ENCODE measurements around the gene MERTK. TPM values are rescaled to one million over a fixed set of nuclear protein-coding genes. Genes with fewer than 3 reads are reported as not detected.
A peak's percentile ranks its signal among the peaks of the same experiment; 100 is the strongest.

Gene MERTK
- polyA plus RNA-seq, 1 experiment: 0.84 TPM

DNA sequence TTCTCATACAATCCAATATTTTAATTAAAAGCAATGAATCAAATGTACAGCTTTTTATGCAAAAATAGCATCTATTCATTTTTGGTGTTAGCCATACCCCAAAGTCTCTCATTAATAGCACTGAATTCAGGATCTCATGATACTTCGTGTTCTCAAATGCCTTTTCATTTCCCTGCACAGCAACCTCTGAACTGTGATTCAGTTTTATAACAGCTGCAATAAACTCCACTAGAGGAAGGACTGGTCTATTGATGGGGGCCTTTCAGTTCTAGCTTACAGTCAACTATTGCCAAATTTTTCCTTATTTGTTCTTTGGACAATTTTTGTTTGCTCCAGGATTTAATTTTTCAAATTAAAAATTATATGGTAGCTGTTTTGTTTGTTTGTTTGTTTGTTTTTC, 151.9 kb downstream of the MERTK start:
- CTCF ChIA-PET: interaction anchor here (0.7 to 6.1 kb wide), 10 partner anchors 13 to 403 kb away, joined by 3 to 103 read pairs (median 4); partner anchors contain the start of gene MERTK
- no peak overlapping the region for H3K27ac ChIP-seq (ENCODE audit: low read depth, low read length)

DNA sequence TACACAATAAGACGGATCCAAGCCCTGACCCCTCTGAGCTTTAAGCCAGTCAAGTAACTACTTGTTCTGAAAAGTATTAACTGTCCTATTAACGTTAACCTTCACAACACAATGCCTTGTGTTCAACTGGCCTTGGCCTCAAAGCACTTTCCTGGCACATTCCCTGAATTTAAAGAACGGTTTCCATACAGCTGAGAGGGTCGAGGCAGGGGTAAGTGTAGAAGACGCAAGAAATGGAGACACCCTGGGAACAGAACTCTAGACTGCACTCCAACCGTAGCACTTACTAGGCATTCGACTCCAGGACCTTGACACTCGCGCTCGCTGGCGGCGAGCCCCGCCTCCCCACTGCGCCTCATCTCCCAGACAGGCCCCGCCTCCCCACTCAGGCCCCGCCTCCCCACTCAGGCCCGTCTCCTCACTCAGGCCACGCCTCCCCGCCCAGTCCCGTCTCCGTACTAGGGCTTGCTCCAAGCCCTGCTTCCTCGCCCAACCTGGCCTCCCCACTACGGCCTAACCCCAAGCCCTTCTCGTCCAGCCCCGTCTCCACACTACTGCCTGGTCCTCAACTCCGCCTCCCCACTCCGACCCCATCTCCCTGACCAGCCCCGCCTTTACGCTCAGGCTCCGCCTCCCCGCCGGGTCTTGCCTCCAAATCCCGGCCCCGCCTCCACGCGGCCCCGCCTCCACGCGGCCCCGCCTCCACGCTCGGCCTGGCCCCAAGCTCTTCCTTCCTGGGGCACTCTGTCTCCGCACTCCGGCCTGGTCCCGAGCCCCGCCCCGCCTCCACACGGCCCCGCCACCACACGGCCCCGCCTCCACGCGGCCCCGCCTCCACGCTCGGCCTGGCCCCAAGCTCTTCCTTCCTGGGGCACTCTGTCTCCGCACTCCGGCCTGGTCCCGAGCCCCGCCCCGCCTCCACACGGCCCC, 155.8 kb downstream of the MERTK start:
- TF ChIP-seq, protein P1, sequence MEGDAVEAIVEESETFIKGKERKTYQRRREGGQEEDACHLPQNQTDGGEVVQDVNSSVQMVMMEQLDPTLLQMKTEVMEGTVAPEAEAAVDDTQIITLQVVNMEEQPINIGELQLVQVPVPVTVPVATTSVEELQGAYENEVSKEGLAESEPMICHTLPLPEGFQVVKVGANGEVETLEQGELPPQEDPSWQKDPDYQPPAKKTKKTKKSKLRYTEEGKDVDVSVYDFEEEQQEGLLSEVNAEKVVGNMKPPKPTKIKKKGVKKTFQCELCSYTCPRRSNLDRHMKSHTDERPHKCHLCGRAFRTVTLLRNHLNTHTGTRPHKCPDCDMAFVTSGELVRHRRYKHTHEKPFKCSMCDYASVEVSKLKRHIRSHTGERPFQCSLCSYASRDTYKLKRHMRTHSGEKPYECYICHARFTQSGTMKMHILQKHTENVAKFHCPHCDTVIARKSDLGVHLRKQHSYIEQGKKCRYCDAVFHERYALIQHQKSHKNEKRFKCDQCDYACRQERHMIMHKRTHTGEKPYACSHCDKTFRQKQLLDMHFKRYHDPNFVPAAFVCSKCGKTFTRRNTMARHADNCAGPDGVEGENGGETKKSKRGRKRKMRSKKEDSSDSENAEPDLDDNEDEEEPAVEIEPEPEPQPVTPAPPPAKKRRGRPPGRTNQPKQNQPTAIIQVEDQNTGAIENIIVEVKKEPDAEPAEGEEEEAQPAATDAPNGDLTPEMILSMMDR (IDR thresholded peaks at IDR 0.05; ENCODE audit: low read depth, low read length): no peak
- POLR2A ChIA-PET: interaction anchor here (0.6 to 1.5 kb wide), 7 partner anchors 9 to 170 kb away, joined by 3 to 7 read pairs (median 3); partner anchors contain the start of gene ANAPC1
- DNase-seq (ENCODE audit: low read depth, low spot score): peak; percentile 87
- CTCF ChIA-PET: interaction anchor here (0.6 to 1.6 kb wide), 3 partner anchors 157 to 171 kb away, joined by 3 to 4 read pairs (median 3); no protein-coding TSS in a partner anchor
- Histone ChIP-seq H3K9me3 (ENCODE audit: control insufficient read depth, insufficient read depth, low read length) (peaks cover 3% of the 10 kb centered on the region; the same call in 1 of the 2 replicates), H3K27ac (ENCODE audit: low read depth, low read length) (peak overlapping the region; percentile 57), H3K4me3 (ENCODE audit: low read depth, low read length) (peak overlapping the region; percentile 84), H3K27me3 (ENCODE audit: control insufficient read depth, insufficient read depth, low read length) (no peaks in the 10 kb centered on the region)

More for the DNA sequence above, 151.9 kb downstream of the MERTK start:
- POLR2A ChIA-PET: no interaction called here
- DNase-seq (ENCODE audit: low read depth, low spot score): no peak
- Histone ChIP-seq H3K27me3 (ENCODE audit: control insufficient read depth, insufficient read depth, low read length) (peaks cover under 1% of the 10 kb centered on the region), H3K9me3 (ENCODE audit: control insufficient read depth, insufficient read depth, low read length) (no peaks in the 10 kb centered on the region), H3K4me3 (ENCODE audit: low read depth, low read length) (no peak overlapping the region)
- TF ChIP-seq, protein P1 (IDR thresholded peaks at IDR 0.05; ENCODE audit: low read depth, low read length): no peak

DNA sequence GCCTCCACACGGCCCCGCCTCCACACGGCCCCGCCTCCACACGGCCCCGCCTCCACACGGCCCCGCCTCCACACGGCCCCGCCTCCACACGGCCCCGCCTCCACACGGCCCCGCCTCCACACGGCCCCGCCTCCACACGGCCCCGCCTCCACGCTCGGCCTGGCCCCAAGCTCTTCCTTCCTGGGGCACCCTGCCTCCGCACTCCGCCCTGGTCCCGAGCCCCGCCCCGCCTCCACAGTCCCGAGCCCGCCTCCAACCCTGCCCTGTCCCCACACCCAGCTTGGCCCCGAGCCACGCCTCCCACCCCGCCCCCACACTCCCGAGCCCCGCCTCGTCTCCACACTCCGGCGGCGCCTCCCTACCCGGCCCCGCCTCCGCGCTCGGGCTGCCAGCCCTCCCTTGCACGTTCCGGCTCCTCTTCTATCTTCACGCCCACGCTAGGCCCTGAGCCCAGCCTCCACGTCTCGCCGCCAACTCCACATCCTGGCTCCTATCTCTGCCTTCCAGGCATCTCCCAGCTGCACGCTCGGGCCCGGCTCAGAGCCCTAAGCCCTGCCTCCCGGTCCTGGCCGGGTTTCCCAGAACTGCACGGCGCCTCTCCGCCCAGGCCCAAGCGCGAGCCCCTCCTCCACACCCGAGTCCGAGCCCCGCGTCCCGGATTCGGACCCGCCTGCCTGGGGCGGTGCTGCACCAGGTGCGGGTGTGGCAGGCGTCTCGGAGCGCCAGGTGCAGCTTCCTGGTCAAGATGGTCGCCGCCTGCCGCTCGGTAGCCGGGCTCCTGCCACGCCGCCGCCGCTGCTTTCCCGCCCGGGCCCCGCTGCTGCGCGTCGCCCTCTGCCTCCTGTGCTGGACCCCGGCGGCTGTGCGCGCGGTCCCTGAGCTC, 156.7 kb downstream of the MERTK start, which contains the start of gene TMEM87B:
Gene TMEM87B, plus strand, starts transcription at position 423 of the 883 bp plus-strand sequence. Its CDS starts 323 bp downstream, at position 746.
- H3K9me3 ChIP-seq (ENCODE audit: control insufficient read depth, insufficient read depth, low read length): peaks cover 3% of the 10 kb centered on the region; the same call in 1 of the 2 replicates
- peak; percentile 95 for DNase-seq (ENCODE audit: low read depth, low spot score)
- H3K27ac ChIP-seq (ENCODE audit: low read depth, low read length): peak within 1 kb of the TSS; percentile 87
- TF ChIP-seq, protein P1 (IDR thresholded peaks at IDR 0.05; ENCODE audit: low read depth, low read length): no peak
- peak within 1 kb of the TSS; percentile 87 for H3K4me3 ChIP-seq (ENCODE audit: low read depth, low read length)
- H3K27me3 ChIP-seq (ENCODE audit: control insufficient read depth, insufficient read depth, low read length): no peaks in the 10 kb centered on the region
- CTCF ChIA-PET: interaction anchor here (0.6 kb wide), 1 partner anchor 172 kb away, joined by 3 read pairs; no protein-coding TSS in a partner anchor
- POLR2A ChIA-PET: interaction anchor here (0.6 to 1.5 kb wide), 8 partner anchors 10 to 171 kb away, joined by 3 to 8 read pairs (median 3); partner anchors contain the start of gene ANAPC1

DNA sequence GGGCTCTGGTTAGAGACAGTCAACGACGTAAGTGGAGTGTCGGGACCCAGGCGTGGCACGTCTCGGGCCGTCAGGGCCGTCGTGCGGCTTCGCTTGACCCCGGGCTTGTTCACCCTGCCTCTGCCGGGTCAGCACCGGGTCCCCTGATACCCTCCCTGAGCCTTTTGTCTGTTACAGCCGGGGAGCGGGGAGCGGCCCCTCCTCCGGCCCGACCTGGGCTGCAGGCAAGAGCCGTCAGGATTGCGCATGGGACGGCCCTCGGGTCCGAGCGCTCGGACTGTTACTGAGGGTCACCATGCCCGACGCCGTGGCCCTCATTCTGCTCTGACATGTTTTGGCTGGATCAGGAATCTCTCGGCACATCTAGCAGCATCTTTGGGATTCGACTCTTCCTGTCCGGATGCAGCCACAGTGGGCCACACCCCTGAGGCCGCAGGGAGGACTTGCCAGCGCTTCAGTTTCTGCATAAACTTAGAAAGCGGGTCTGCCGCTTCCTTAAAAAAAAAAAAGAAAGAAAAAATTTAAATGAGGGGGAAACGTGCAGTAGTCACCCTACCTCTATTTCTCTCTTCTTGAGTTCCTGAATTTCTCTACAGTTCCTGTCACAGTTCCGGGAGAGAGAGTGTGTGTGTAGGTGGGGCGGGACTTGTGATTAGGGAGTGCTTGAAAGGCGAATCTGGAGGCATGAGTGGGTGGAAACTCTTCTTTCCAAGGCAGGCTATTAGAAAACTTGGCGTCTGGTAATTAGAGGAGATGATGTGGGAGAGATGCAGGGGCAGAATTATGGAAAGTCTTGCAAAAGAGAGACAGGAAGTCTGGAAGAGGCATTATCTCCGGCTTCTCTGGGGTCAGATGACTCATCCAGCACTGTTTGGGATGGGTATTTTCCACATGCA, 157.6 kb downstream of the MERTK start:
- TF ChIP-seq, protein P1 (IDR thresholded peaks at IDR 0.05; ENCODE audit: low read depth, low read length): no peak
- Histone ChIP-seq H3K27me3 (ENCODE audit: control insufficient read depth, insufficient read depth, low read length) (no peaks in the 10 kb centered on the region), H3K4me3 (ENCODE audit: low read depth, low read length) (peak overlapping the region; percentile 87), H3K9me3 (ENCODE audit: control insufficient read depth, insufficient read depth, low read length) (peaks cover 3% of the 10 kb centered on the region; the same call in 1 of the 2 replicates), H3K27ac (ENCODE audit: low read depth, low read length) (peak overlapping the region; percentile 87)
- POLR2A ChIA-PET: interaction anchor here (0.6 to 1.5 kb wide), 2 partner anchors 28 to 171 kb away, joined by 3 to 8 read pairs; no protein-coding TSS in a partner anchor
- peak; percentile 81 for DNase-seq (ENCODE audit: low read depth, low spot score)
- CTCF ChIA-PET: no interaction called here

Data from AG04450 (cell line).